ENCODE data around the gene TMEM132C. TPM values are rescaled to one million over a fixed set of nuclear protein-coding genes. Genes with fewer than 3 reads are reported as not detected.

The TMEM132C gene
- total and polyA plus RNA-seq, 2 of the 8 experiments (the other 6 are each of a cell fraction or from before 2014, with no cell fraction given) = 0.23 to 0.76 TPM

DNA sequence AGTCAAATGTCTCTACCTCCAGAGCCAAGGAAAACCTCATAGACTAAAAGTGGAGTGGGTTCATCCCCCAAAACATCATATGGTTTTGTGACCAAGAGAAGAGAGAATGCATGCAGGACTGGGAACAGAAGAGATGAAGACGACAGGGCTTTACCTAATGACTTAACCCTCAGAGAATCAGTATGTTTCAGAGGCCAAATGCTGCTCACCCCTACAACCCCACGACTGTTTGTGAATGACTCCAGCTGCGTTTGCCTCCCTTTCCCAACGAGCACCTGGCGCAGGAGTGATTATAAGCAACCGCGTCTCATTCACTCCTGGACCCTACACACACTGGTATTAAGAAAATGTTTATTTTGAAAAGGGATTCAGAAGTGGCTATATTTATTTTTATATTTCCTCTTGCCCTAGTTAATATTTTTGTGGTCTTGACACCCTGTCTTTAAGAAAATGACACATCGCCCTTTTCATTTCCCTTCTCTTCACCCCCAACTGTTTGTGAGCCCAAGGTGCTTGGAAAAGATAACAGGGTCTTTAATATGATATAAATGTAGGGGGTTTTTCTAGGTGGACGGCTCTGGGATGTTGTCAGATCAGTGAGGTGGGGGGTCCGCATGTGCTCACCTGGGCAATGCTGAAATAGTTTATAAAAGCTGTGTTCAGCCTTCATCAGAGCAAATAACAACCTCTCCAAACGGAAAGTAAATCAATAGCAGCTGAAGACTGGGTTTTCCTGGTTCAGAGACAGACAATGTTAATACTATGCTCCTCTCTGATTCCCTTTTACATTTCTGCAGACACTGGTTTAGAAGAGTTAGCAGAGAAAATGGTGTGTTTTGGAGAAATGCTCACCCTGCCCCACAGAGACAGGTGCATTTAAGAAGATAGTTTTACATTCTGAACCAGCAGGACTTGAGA, 479.1 kb downstream of the TMEM132C start (continued):
- TF ChIP-seq JUN (IDR thresholded peaks at IDR 0.05; ENCODE audit: low read depth, low read length) (no peak), NANOG (IDR thresholded peaks at IDR 0.05; ENCODE audit: insufficient read depth, low read depth, low read length, poor library complexity, severe bottlenecking) (no peak), CBX5 (IDR thresholded peaks at IDR 0.05; ENCODE audit: low read depth, low read length) (no peak), RFX5 (IDR thresholded peaks at IDR 0.05; ENCODE audit: borderline replicate concordance, low read depth, low read length) (no peak), KDM5A (IDR thresholded peaks at IDR 0.05; ENCODE audit: low read length) (no peak)
- TF ChIP-seq, protein P1, sequence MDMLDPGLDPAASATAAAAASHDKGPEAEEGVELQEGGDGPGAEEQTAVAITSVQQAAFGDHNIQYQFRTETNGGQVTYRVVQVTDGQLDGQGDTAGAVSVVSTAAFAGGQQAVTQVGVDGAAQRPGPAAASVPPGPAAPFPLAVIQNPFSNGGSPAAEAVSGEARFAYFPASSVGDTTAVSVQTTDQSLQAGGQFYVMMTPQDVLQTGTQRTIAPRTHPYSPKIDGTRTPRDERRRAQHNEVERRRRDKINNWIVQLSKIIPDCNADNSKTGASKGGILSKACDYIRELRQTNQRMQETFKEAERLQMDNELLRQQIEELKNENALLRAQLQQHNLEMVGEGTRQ (IDR thresholded peaks at IDR 0.05; ENCODE audit: low read length) = no peak
